Cardiac fibroblast (primary cell): ENCODE results near the gene TEX14.

ENCODE experiments used
- DNase-seq, 2 donors: peaks; one replicate each; pipeline versions ENCODE4 v3.0.0 to v3.0.0-alpha.2; 2010; ENCODE audit warnings: low read depth in 2 of 2
- H3K4me3 ChIP-seq, 2 donors: replicated peaks in 1 of 2; 1 replicate in 1 of 2; 2 replicates in 1 of 2; pipeline ENCODE4 v1.5.1; 2011; ENCODE audit warnings: low read depth in 2 of 2, low read length in 2 of 2, mild to moderate bottlenecking in 2 of 2, moderate library complexity in 1 of 2
- TF ChIP-seq, protein P1 (sequence below): IDR thresholded peaks from one replicate; pipeline ENCODE4 v1.5.1; 2011; ENCODE audit warnings: low read depth, mild to moderate bottlenecking, low read length, inconsistent platforms

Gene TEX14

DNA sequence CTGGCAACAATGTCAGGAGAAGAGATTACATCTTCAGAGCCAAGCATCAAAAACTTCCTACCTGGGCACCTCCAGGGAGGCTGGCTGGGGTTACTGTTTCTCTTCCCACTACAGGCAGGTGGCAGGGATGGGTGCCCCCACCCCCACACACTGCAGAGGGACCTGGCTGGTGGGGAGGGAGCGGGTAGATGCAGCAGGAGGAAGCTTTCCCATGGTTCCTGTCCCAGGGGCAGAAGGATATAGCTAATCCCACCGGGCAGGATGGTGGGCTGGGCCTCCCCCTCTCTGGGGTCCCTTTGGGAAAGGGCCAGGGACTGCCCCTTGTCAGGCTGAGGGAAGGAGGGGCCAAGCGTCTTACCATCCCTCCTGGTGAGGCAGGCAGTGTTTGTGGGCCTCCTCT, 160.7 kb downstream of the TEX14 start:
- DNase-seq = no peak
- H3K4me3 ChIP-seq = peak overlapping the region in 1 of 2 donors; percentile 54
- TF ChIP-seq, protein P1, sequence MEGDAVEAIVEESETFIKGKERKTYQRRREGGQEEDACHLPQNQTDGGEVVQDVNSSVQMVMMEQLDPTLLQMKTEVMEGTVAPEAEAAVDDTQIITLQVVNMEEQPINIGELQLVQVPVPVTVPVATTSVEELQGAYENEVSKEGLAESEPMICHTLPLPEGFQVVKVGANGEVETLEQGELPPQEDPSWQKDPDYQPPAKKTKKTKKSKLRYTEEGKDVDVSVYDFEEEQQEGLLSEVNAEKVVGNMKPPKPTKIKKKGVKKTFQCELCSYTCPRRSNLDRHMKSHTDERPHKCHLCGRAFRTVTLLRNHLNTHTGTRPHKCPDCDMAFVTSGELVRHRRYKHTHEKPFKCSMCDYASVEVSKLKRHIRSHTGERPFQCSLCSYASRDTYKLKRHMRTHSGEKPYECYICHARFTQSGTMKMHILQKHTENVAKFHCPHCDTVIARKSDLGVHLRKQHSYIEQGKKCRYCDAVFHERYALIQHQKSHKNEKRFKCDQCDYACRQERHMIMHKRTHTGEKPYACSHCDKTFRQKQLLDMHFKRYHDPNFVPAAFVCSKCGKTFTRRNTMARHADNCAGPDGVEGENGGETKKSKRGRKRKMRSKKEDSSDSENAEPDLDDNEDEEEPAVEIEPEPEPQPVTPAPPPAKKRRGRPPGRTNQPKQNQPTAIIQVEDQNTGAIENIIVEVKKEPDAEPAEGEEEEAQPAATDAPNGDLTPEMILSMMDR = no peak

DNA sequence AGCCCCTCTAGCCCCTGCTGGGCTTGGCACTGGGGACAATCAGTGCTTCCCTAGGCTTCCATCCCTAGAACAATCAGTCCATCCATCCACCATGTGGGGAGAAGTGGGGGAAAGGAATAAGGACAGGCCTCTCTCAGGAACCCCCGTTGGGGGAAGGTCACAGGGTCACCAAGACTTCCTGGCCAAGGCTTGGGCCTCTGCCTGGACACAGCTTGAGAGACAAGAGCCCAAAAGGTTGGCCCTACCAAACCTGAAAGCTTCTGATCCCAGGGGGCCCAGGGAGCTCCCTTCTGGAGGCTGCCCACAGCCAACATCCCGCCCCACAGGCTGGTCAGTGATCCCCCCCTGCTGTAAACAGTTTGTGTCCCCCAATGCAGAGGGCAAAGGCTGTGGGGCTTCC, 161.2 kb downstream of the TEX14 start:
- TF ChIP-seq, protein P1 = no peak
- peak overlapping the region in 1 of 2 donors; percentile 54 for H3K4me3 ChIP-seq
- no peak for DNase-seq

DNA sequence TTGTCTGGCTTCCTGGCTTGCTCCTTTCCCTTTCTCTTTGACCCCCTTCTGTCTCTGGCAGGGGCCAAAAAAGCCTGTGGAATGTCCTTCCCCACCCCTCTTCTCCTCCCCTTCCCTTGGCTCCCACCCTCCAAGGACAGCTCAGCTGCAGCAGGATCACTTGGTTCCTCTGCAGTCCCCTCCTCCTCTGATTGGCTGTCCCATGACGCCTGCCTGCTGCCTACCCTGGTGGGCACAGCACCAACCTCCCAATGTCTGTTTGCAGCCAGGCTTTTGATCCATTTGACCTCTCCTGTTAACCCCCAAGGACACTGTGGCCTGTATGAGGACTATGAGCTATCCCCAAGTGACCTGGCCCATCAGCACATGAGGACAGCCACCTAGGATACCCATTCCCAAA, 162.6 kb downstream of the TEX14 start:
- TF ChIP-seq, protein P1 = no peak
- DNase-seq = peak in 1 of 2 donors; percentile 62
- no peak overlapping the region for H3K4me3 ChIP-seq

DNA sequence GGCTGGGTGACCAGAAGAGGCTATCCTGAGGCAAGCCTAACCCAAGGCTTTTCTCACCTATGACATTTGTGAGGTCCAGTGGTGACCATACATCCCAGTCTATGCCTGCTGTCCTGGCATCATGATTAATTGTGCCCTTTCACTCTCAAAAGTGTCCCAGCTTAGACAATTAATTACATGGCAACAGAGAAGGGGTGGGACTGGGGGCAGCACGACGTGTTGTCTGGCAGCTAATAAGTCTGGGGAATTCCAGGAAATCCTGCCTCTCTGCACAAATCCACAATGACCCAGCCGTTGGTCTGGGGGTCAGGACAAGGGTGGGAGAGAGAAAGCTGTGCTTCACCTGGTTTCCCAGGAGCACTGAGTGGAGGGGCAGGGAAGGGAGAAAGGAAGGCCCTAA, 163.4 kb downstream of the TEX14 start:
- DNase-seq = no peak
- TF ChIP-seq, protein P1 = no peak
- H3K4me3 ChIP-seq = no peak overlapping the region

DNA sequence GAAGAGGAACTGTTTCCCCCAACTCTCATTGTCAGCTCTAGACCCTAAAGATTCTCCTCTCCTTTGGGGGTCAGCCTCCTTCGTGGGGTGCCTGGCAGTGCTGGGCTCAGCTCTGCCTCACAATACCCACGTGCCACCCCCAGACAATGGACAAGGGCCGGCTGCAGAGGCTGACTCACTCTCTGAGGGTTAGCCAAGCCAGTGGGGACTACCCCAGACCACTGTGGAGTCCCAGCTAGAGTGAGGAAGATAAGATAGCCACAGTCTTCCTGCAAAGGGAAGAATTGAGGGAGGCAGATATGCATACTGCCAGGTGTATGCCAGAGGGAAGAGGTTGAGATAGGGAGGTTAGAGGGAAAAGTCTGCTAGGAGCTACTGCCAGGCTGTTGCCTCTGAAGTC, 163.9 kb downstream of the TEX14 start:
- TF ChIP-seq, protein P1 = no peak
- DNase-seq = peak; percentile 64 to 72
- no peak overlapping the region for H3K4me3 ChIP-seq

DNA sequence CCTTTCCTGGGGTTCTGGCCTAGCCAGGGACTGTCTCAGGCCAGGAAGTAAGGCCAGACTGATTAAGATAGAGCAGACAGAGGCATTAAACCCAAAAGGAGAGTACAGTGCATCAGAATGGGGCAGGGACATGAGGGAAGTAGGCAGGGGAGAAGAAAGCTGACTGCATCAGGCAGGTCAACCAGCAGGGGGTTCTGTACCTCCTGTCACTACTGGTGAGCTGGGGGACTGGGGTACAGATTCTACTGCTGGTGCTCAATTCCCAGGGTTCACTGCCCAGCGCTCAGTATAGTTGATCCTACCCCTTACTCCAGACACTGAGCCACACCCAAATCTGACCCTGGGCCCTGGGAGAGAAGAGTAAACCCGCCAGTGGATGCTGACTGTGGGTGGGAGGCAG, 164.5 kb downstream of the TEX14 start:
- TF ChIP-seq, protein P1 = peak; percentile 13
- H3K4me3 ChIP-seq = no peak overlapping the region
- DNase-seq = no peak

DNA sequence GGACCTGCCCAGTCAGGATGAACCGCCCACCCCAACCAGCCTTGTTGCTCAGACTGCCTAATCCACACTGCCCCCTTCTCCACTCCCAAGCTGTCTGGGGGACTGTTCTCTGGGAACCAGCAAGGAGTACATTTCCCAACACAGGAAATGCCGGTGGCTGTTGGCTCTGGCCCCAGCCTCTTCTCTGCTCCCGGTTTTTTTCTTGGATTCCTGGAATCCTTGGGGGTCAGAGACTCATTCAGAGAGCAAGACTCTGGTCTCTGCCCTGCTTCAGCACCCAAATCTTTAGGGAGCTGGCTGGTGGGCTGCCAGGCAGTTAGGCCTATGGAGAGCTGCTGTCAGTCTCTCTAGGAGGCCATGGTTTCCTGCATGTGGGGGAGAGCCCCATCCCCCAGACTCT, 166.6 kb downstream of the TEX14 start:
- no peak overlapping the region for H3K4me3 ChIP-seq
- TF ChIP-seq, protein P1 = no peak
- peak; percentile 86 to 99 for DNase-seq
